ENCODE data around the gene TIMP4.

Gene TIMP4

GRCh38 chr3:12158387-12159226 is at the start of gene TIMP4:
TIMP4 (minus strand) TSS chr3:12158912; CDS start chr3:12158840, 72 bp downstream.
- DNase-seq: peak; percentile 62

DNA sequence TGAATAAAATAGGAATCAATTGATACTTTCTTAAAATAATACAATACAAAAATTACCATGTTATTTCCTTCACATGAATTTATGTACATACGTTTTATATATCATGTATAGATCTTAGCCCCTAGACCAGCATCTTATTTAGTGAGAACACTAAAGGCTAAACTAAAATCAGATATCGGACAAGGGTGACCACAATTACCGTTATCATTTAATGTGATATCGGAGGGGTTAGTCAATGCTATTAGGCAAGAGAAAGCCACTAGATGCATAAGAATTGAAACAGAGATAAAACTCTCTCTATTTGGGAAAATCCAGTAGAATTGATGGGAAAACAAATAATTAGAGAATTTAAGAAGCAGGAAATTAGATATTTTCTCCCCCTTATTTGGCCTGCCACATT is 46.5 kb upstream of the TIMP4 start:
- no peak for DNase-seq

DNA sequence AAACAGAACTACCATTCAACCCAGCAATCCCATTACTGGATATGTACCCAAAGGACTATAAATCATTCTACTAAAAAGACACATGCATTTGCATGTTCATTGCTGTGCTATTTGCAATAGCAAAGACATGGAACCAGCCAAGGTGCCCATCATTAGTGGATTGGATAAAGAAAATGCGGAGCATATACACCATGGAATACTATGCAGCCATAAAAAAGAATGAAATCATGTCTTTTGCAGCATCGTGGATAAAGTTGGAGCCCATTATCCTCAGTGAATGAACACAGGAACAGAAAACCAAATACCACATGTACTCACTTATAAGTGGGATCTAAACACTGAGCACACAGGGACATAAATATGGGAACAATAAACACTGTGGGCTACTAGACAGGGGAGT is 43.1 kb upstream of the TIMP4 start:
- no peak for DNase-seq

GRCh38 chr3:12198301-12198700 is 39.6 kb upstream of the TIMP4 start:
- no peak for DNase-seq

- DNase-seq: no peak
Observed at GRCh38 chr3:12197475-12197874, 38.8 kb upstream of the TIMP4 start.

GRCh38 chr3:12196684-12197083 is 38.0 kb upstream of the TIMP4 start:
- no peak for DNase-seq

- DNase-seq: no peak
Observed at GRCh38 chr3:12195231-12195630, 36.5 kb upstream of the TIMP4 start.

DNA sequence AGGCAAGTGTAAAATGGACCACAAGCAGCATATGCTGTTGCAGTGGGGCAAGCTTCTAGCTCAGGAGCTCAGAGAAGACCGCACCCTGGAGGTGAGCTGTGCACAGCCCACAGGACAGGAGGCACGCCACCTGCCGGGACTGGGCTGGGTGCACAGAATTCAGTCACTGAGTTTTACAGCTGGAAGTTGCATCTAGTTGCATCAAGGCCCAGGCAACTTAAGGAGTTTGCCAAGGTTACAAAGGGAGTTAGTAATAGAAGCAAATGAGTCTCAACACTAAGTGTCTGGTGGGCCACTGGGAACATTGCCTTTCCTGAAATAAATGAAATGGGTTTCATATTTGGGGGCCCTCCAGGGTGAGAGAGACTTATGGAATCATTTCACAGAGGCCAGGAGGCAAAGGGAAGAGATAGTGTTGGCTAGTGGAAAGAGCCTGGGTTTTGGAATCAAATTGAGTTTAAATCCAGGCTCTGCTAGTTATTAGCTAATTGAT is 36.0 kb upstream of the TIMP4 start:
- DNase-seq: no peak

DNA sequence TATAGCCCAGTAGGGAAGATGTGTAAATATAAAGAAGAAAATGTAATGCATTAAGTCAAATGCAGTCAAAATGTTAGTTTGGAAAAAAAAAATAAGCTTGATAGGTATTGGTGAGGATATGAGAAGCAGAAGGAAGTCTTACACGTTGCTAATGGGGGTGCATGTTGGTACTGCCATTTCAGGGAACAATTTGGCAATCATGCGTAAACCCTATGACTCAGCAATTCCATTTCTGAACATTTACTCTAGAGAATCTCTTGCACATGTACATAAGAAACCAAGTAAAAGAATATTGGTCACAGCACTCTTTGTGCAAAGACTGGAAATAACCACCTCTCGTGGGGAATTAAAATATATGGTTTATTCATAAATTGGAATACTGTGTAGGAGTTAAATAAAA is 35.5 kb upstream of the TIMP4 start:
- DNase-seq: peak; percentile 84

- peak; percentile 19 for DNase-seq
Observed at GRCh38 chr3:12193485-12194165, 34.9 kb upstream of the TIMP4 start.

- DNase-seq: no peak
Observed at GRCh38 chr3:12192655-12193484, 34.2 kb upstream of the TIMP4 start.

- DNase-seq: no peak
Observed at GRCh38 chr3:12192173-12192572, 33.5 kb upstream of the TIMP4 start.

GRCh38 chr3:12191559-12191958 is 32.8 kb upstream of the TIMP4 start:
- no peak for DNase-seq

- DNase-seq: no peak
Observed at GRCh38 chr3:12190832-12191231, 32.1 kb upstream of the TIMP4 start.

GRCh38 chr3:12190221-12190807 is 31.6 kb upstream of the TIMP4 start:
- no peak for DNase-seq

- DNase-seq: no peak
Observed at GRCh38 chr3:12188681-12189287, 30.1 kb upstream of the TIMP4 start.

DNA sequence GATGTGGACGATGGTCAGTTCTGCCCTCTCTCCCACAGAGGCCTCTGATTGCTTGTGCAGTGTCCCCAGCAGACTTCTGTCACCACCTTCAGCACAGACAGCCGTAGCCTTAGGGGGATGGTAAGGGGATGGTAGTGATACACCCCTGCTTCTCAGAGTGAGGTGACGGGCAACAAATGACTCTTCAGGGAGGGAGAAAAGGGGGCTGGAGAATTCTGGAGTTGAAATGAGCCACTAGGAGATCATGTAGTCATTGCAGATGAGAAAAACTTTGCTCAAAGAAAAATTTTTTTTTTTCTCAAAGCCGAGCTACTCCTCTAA is 29.6 kb upstream of the TIMP4 start:
- no peak for DNase-seq

GRCh38 chr3:12187448-12188327 is 29.0 kb upstream of the TIMP4 start:
- DNase-seq: no peak

- no peak for DNase-seq
Observed at GRCh38 chr3:12186515-12187286, 28.0 kb upstream of the TIMP4 start.

DNA sequence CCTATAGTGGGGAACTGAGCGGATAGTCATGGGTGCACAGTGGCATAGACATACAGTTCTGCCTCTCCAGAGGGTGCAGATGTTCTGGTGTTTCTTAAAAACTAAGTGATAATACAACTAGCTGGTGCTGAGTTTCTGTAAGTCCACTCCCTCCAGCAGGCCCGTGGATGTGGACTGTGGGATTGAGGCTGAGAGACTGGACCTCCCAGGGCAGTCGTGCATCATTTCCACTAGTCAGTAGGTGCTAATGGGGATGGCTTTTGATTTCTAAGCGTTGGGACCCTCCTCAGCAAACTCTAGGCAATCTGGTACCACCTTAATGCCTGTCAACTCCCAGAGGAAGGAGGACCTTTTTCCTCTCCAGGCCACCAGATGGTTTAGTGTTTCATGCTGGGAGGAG is 27.3 kb upstream of the TIMP4 start:
- DNase-seq: no peak

All from eye (tissue), 1 donor.